Left ventricle myocardium superior (tissue), 1 donor: ENCODE results near the gene KYAT1. TPM values are rescaled to one million over a fixed set of nuclear protein-coding genes. Genes with fewer than 3 reads are reported as not detected.

Experiments used
- ATAC-seq: fragments of 200-7000 bp; cut with Tn5 transposase; one replicate; pipeline ENCODE4 v1.9.1; 2020; ENCODE audit warnings: mild to moderate bottlenecking, moderate library complexity
- DNase-seq: peaks from one replicate; pipeline ENCODE4 v3.0.0-alpha.2; 2020
- intact Hi-C: fragments of 100-400 bp; cut with micrococcal nuclease; formaldehyde crosslinking; loops from one replicate; pipeline ENCODE4 v1.11.0; 2022
- total RNA-seq: library from RNA; stranded (reverse); fragmentation: NEBNext Ultra II Directional; extraction: Animal tissue kit (Norgen Biotek cat#: 25700); gene quantifications from one replicate; pipeline ENCODE4 v1.2.1, GENCODE V29; 2021
- donor health status: DM: no; HTN: yes; CAD: no; lungs with severe emphysema.

The KYAT1 gene
- total RNA-seq, 1 donor from 2014 or later = 16.6 TPM

DNA sequence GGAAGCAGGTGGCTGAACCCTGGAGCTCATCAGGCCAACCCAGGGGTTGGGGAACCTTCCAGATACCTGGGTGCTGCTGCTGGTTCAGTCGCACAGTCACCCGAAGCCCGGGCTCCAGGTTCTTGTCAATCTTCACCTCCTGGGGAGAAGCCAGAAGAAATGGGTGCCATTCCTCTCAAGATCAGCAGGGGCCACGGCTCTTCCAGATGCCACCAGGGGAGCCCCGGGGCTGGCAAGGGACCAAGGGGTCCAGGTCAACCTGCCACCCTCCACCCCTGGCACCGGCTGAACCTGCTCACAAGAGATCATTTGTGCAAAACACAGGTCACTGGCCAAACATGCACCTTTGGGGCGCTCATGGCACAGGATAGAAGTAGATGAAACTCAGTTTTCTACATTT, 56.8 kb downstream of the KYAT1 start:
- DNase-seq (no peak), ATAC-seq (no peak)
- intact Hi-C loops = no loop called here

DNA sequence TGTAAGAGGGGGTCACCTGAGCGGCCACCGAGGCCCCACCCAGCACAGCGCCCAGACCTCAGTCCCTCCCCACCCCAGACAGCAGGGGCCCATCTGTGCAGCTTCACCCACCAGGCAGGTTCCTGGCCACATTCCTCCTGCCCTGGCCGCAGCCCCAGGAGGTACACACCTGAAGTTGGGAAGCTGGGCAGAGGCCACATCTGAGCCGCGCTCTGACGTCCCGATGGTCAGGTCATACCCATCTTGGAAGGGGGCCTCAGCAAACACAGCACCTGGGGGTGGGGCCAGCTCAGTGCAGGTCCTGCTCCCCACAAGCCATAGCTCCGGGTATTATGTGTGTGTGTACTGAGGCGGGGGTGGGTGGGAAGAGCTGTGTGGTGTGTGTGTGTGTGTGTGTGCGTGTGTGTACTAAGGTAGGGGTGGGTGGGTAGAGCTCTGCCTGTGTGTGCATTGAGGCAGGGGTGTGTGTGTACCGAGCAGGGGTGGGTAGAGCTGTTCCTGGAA, 57.8 kb downstream of the KYAT1 start:
- intact Hi-C loops = no loop called here
- ATAC-seq (no peak), DNase-seq (no peak)

DNA sequence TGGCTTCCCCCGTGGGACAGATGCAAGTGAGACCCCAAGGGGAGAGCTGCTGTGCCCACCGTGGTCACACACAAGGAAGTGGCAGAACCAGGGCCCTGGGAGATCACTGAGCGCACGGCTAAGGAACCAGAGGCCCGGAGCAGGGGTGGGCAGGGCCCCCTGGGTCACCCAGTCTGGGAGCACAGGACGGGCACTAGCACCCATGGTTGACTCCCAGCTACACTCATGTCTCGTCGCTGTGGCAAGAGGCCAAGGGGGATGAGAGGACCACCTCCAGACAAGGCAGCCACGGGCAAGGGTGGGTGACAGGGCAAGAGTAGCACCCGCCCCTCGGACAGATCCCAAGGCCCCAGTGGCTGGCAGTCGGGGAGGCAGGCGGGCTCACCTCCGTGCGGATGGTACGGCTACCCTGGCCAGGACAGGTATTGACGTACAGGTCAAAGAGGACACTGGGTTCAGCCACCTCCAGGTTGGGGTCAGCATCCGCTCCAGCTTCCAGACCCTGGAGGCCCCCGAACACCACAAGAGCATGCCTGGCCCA, 58.3 kb downstream of the KYAT1 start:
- DNase-seq (no peak), ATAC-seq (no peak)
- intact Hi-C loops = no loop called here

GRCh38 chr9:128822407-128823042, 59.2 kb downstream of the KYAT1 start:
- DNase-seq = no peak
- intact Hi-C loops = no loop called here
- no peak for ATAC-seq

DNA sequence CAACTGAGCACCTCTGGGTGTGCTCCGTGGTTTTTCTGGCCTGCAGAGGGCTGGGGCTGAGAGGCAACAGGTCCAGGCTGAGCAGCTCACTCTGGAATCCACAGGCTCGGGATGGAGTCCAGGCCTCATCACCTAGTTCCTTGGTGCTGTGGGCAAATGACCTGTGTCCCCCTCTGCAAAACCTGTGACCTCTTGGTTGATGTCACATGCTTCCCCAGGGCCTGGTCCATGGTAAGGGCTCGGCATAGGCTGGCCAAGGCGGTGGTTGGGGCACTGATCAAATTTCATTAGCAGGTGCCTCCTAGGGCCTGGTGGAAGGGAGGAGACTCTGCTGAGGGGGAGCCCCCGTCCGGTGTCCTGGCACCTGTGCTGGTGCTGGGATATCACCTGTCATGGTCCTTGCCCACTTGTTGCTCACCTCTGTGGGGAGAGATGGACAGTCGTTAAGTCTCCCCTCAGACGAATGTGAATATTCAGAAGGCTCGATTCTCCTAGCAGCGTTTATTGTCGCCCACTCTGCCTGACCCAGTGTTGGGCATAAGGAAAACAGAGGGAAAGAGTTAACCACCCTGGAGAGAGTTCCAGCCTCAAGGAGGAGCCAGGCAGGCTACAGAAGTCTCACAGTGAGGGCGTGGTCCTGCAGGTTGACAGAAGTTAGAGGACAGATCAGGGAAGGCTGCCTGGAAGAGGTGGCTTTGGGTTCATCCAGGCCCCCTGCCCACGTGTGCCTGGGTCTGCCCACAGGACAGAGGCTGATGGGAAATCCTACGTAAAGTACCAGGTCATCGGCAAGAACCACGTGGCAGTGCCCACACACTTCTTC, 60.0 kb downstream of the KYAT1 start:
- DNase-seq (no peak), ATAC-seq (no peak)
- intact Hi-C loops = no loop called here

- ATAC-seq = no peak
- DNase-seq = no peak
- intact Hi-C loops = no loop called here
Observed at GRCh38 chr9:128820665-128821583, 60.8 kb downstream of the KYAT1 start.

- ATAC-seq (peak; percentile 66), DNase-seq (peak; percentile 78)
- intact Hi-C loops = no loop called here
Observed at GRCh38 chr9:128819716-128820664, 61.8 kb downstream of the KYAT1 start.

DNA sequence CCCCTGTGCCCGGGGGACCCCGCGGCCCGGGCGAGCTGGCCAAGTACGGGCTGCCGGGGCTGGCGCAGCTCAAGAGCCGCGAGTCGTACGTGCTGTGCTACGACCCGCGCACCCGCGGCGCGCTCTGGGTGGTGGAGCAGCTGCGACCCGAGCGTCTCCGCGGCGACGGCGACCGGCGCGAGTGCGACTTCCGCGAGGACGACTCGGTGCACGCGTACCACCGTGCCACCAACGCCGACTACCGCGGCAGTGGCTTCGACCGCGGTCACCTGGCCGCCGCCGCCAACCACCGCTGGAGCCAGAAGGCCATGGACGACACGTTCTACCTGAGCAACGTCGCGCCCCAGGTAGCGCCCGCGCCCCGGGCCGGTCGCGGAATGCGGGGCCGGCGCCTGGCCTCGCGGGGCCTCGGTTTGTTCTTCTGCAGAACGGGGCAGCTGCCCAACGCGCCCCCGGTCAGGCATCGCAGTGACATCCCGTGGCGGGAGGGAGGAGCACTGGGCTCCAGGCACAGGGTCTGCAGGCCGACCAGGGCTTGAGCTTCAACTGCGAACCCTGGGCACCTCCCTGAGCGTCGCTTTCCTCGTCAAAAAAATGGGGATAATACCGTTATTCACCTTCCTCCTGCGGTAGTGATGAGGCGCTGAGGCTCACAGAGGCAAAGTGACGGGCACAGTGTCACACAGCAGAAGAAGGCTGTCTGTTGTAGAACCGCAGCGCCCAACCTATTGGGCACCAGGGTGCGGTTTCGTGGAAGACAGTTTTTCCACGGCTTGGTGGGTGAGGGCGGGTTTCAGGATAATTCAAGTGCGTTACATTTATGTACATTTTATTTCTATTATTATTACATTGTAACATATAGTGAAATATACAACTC, 62.7 kb downstream of the KYAT1 start:
- ATAC-seq = peak; percentile 24
- intact Hi-C loops = no loop called here
- DNase-seq = peak; percentile 77

DNA sequence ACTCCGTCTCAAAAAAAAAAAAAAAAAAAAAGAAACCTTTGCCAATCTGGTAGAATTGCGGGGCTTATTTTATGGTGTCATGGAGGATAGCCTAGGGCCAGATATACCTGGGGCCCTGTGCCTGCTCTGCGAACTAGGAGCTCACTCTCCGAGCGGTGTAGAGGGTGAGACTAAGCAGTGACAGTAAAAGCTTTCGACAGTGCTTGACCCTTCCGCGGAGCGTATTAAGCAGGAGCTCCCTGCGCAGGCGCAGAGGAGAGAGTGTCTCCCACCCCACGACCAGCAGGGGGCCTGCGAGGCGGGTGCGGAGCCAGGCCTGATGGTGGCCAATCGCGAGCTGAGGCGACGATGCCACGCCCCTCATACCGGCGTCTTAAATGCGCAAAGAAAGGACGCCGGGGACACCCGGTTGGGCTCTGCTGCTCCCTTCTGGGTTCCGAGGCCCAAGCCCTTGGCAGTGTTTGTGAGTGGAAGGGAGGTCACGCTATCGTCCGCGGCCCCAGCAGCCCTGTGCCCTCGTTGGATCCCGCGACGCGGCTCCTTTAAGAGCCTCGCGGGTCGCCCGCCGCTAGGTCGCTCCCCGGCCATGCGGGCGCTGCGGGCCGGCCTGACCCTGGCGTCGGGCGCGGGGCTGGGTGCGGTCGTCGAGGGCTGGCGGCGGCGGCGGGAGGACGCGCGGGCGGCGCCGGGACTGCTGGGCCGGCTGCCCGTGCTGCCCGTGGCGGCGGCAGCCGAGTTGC, 63.5 kb downstream of the KYAT1 start, which contains the start of gene ENDOG:
Gene ENDOG, plus strand, starts transcription at position 402 of the 740 bp plus-strand sequence. Its CDS starts 185 bp downstream, at position 587.
- ATAC-seq (peak; percentile 92), DNase-seq (peak; percentile 99)
- intact Hi-C loops = no loop called here

DNA sequence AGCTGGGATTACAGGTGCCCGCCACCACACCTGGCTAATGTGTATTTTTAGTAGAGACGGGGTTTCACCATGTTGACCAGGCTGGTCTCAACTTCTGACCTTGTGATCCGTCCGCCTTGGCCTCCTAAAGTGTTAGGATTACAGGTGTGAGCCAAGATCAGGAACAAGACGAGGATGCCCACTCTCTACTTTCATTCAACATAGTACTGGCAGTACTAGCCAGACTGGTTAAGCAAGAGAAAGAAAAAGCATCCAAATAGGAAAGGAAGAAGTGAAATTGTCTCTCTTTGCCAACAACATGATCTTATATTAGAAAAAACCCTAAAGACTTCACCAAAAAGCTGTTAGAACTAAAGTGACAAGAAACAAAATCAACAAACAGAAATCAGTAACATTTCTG, 70.9 kb downstream of the KYAT1 start:
- no peak for ATAC-seq
- DNase-seq = no peak
- intact Hi-C loops = no loop called here

DNA sequence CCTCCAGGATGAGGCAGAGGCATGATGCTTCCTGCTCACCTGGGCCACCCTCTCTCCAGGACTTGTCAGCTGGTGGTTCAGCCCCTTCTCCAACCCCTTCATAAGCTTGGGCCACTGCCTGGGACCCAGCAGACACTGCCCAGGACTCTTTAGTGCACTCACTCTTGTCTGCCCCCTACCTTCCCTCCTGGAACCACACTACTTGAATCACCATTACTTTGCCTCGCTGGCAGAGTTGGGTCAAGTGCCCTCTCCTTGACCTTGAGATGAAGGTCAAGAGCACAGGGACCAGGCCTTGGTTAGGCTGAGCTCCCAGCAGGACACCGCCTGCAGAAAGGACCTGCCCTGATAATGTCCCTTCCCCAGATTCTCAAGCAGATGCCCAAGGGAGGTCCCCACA, 71.9 kb downstream of the KYAT1 start:
- peak; percentile 34 for ATAC-seq
- no peak for DNase-seq
- intact Hi-C loops = no loop called here

DNA sequence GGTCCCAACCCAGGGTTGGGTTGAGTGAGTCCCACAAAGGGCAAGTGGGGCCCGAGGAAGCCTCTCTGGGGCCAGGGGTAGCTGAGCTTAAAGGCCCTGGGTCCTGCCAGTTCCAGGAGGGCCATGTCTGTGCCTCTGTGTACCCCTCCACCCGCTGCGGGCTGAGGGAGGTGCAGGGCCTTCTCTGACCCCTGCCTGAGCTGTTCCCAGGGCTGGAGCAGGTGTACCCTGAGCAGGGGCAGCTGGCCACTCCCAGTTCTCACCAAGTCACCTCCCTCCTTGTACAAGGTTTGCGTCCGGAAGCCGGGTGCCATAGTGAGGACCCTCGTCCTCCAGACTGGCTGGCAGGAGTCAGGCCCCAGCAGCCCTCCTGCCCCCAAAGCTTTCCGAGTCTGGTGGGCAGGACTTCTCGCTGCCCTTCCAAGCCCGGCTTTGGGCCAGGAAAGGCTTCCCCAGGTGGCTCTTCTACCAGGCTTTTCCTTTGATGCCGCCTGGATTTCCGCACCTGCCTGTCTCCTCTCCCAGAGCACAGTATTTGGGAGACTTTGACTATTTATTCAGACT, 72.6 kb downstream of the KYAT1 start:
- DNase-seq = no peak
- intact Hi-C loops = no loop called here
- no peak for ATAC-seq

GRCh38 chr9:128808543-128808942, 73.2 kb downstream of the KYAT1 start:
- DNase-seq (no peak), ATAC-seq (no peak)
- intact Hi-C loops = no loop called here

- intact Hi-C loops = no loop called here
- DNase-seq = no peak
- no peak for ATAC-seq
Observed at GRCh38 chr9:128807827-128808226, 73.9 kb downstream of the KYAT1 start.

GRCh38 chr9:128805661-128806060, 76.1 kb downstream of the KYAT1 start:
- intact Hi-C loops = no loop called here
- ATAC-seq = no peak
- no peak for DNase-seq

- DNase-seq = no peak
- ATAC-seq = no peak
- intact Hi-C loops = no loop called here
Observed at GRCh38 chr9:128802482-128802881, 79.3 kb downstream of the KYAT1 start.
